HL-60 (cell line): ENCODE data around the gene SMIM31.

ENCODE experiments used
- CTCF ChIP-seq: IDR thresholded peaks from one replicate; pipeline ENCODE4 v1.5.1; 2011; ENCODE audit warnings: low read length, control low read depth, inconsistent platforms; ENCODE audit not compliant: insufficient read depth
- POLR2AphosphoS5 ChIP-seq: IDR thresholded peaks from 2 replicates; pipeline ENCODE4 v1.6.1; 2012; ENCODE audit warnings: low read depth
- REST ChIP-seq: IDR thresholded peaks from 2 replicates; pipeline ENCODE4 v1.6.1; 2012; ENCODE audit warnings: low read depth; ENCODE audit not compliant: insufficient replicate concordance
- SPI1 ChIP-seq: IDR thresholded peaks from 2 replicates; pipeline ENCODE4 v1.6.1; 2012; ENCODE audit warnings: low read depth, mild to moderate bottlenecking, borderline replicate concordance

GRCh38 chr4:164819366-164819765 lies 65.4 kb downstream of the SMIM31 start:
- TF ChIP-seq CTCF: no peak
- TF ChIP-seq POLR2AphosphoS5: no peak
- no peak for TF ChIP-seq REST
- no peak for TF ChIP-seq SPI1
